GM12892 (cell line): ENCODE results near the gene ABCA6.

Experiments
- POLR2A ChIP-seq: IDR thresholded peaks from 2 replicates; pipeline ENCODE4 v1.6.1; 2011; ENCODE audit warnings: low read depth, low read length, control low read depth
- POLR2AphosphoS5 ChIP-seq: IDR thresholded peaks from 2 replicates; pipeline ENCODE4 v1.6.1; 2011; ENCODE audit warnings: low read depth, low read length, control low read depth

DNA sequence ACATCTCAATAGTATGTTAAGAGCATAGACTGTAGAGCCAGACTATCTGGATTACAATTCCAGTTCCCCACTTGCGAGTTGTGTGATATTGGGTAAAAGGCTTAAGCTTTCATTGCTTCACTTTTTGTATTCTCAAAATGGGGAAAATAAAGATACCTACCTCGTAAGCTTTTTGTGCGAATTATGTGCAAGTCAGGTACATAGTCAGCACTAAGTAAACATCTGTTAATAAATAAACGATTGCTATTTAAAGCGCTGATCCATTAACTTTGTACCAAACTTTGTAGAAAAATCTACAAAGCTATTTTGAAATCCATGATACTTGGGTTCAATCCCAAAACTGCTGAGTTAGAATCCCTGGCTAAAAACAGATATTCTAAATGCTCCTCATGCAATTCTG is 19.6 kb downstream of the ABCA6 start:
- TF ChIP-seq POLR2AphosphoS5 (no peak), POLR2A (no peak)
